Ovary (tissue), 9 donors: ENCODE data around the gene MANEA. TPM values are rescaled to one million over a fixed set of nuclear protein-coding genes. Genes with fewer than 3 reads are reported as not detected.

Source experiments
- DNase-seq, 5 donors: peaks; one replicate each; pipeline ENCODE4 v3.0.0-alpha.2; 2019 to 2020
- H3K27ac ChIP-seq, 2 donors: fragments of 200-600 bp; one replicate each; pipeline versions ENCODE4 v1.5.1 to v1.8.0; 2019 to 2022
- H3K27me3 ChIP-seq: fragments of 200-600 bp; one replicate; pipeline ENCODE4 v1.8.0; 2022
- H3K36me3 ChIP-seq: fragments of 200-600 bp; sonication (generic); one replicate; pipeline ENCODE4 v1.5.1; 2019
- H3K4me1 ChIP-seq: one replicate; pipeline ENCODE4 v1.8.1; 2013; ENCODE audit warnings: mild to moderate bottlenecking, moderate library complexity; ENCODE audit not compliant: insufficient read depth
- H3K4me3 ChIP-seq: fragments of 200-600 bp; sonication (generic); one replicate; pipeline ENCODE4 v1.5.1; 2017
- H3K9me3 ChIP-seq, 2 donors: fragments of 200-600 bp in 1 of 2; sonication (generic) in 1 of 2; one replicate each; pipeline versions ENCODE4 v1.5.1 to v1.8.1; 2013 to 2019; ENCODE audit warnings: mild to moderate bottlenecking in 1 of 2, moderate library complexity in 1 of 2
- CTCF ChIP-seq, 3 donors: fragments of 450-650 bp in 2 of 3; fragments of 200-600 bp in 1 of 3; IDR thresholded peaks; one replicate each; pipeline versions ENCODE4 v1.5.1 to v1.8.0; 2016 to 2022; ENCODE audit warnings: antibody characterized with exemption in 3 of 3, mild to moderate bottlenecking in 1 of 3
- EP300 ChIP-seq: sonication (generic); formaldehyde crosslinking; IDR thresholded peaks from one replicate; pipeline ENCODE4 v1.6.1; 2017; ENCODE audit warnings: antibody characterized with exemption
- POLR2A ChIP-seq: fragments of 450-650 bp; IDR thresholded peaks from one replicate; pipeline ENCODE4 v1.6.1; 2017; ENCODE audit warnings: antibody characterized with exemption, mild to moderate bottlenecking, moderate library complexity
- WGBS, 3 donors: extraction: QIAGEN DNeasy Blood & Tissue Kit in 1 of 3; methylation state at CpG; one replicate each; pipeline versions ENCODE4 v1.1.5 to v1.1.7; 2013 to 2017; 5-methylcytosine and 5-hydroxymethylcytosine counted together
- intact Hi-C, 4 donors: fragments of 100-400 bp; cut with DNase I; formaldehyde crosslinking; loops; one replicate each; pipeline versions ENCODE4 v1.11.0 to v1.15.1; 2022 to 2023
- polyA plus RNA-seq, 2 donors: library from polyadenylated mRNA; stranded (reverse); fragments of 200-250 nt in 1 of 2; fragments of 350-450 nt in 1 of 2; fragmentation: Illumina TruSeq in 1 of 2; extraction: RNeasy Lipid Tissue Mini Kit (QIAGEN cat#74804) in 1 of 2; gene quantifications; one replicate each; pipeline ENCODE4 v1.2.3, GENCODE V29; 2013 to 2014
- total RNA-seq, 7 donors: library from RNA; depleted of rRNA in 2 of 7; stranded (reverse); fragments of >200 nt in 2 of 7; fragmentation: NEBNext Ultra II Directional in 3 of 7; extraction: Animal tissue kit (Norgen Biotek cat#: 25700) in 3 of 7; gene quantifications; one replicate each; pipeline versions ENCODE4 v1.1.0 to v1.2.4, GENCODE V29; 2016 to 2023
- donor health status: DM: no; HTN: no; CAD: no; lungs with moderate emphysema.
- donor health status: DM: no; HTN: no; CAD: no.
- donor health status: Bipolar disorder and iron deficiency.
- donor health status: DM: yes; HTN: yes; CAD: no.
- donor health status: DM: no; HTN: no; CAD: no.
- donor health status: DM: yes; HTN: yes; CAD: no.

The MANEA gene
- total and polyA plus RNA-seq, 9 donors: 5.7 to 12.8 (median 8.9) TPM

GRCh38 chr6:95589067-95589466 is 11.7 kb downstream of the MANEA start:
- DNase-seq: no peak
- no peaks in the 10 kb centered on the region for H3K27me3 ChIP-seq
- WGBS, 3 donors: 85 to 92% (median 91%) methylated on average over 1 of the region's 1 CpG
- H3K27ac ChIP-seq: no peak overlapping the region
- no peaks in the 10 kb centered on the region for H3K9me3 ChIP-seq
- TF ChIP-seq EP300: no peak
- TF ChIP-seq CTCF (IDR thresholded peaks at IDR 0.05): no peak
- no peak for TF ChIP-seq POLR2A
- H3K4me1 ChIP-seq: peaks cover 2% of the 10 kb centered on the region
- H3K36me3 ChIP-seq: no peaks in the 10 kb centered on the region
- intact Hi-C loops: no loop called here
- no peak overlapping the region for H3K4me3 ChIP-seq

GRCh38 chr6:95589826-95590570 is 12.7 kb downstream of the MANEA start:
- no peak overlapping the region for H3K4me3 ChIP-seq
- no peak for DNase-seq
- H3K36me3 ChIP-seq: no peaks in the 10 kb centered on the region
- no peak for TF ChIP-seq EP300
- no peak for TF ChIP-seq POLR2A
- no peak for TF ChIP-seq CTCF (IDR thresholded peaks at IDR 0.05)
- no peaks in the 10 kb centered on the region for H3K27me3 ChIP-seq
- H3K27ac ChIP-seq: no peak overlapping the region
- WGBS, 3 donors: 59 to 86% (median 76%) methylated on average over 4 of the region's 4 CpGs
- intact Hi-C loops: no loop called here
- H3K9me3 ChIP-seq: no peaks in the 10 kb centered on the region
- peaks cover 2% of the 10 kb centered on the region for H3K4me1 ChIP-seq

GRCh38 chr6:95593025-95593424 is 15.7 kb downstream of the MANEA start:
- WGBS, 3 donors: 48 to 78% (median 49%) methylated on average over 2 of the region's 2 CpGs

GRCh38 chr6:95596021-95596420 is 18.7 kb downstream of the MANEA start:
- no peaks in the 10 kb centered on the region for H3K27me3 ChIP-seq
- H3K4me1 ChIP-seq: no peaks in the 10 kb centered on the region
- H3K4me3 ChIP-seq: no peak overlapping the region
- 95 to 96% (median 95%) methylated on average over 3 of the region's 3 CpGs for WGBS, 3 donors
- H3K36me3 ChIP-seq: no peaks in the 10 kb centered on the region
- no peak overlapping the region for H3K27ac ChIP-seq
- no peak for DNase-seq
- intact Hi-C loops: no loop called here
- TF ChIP-seq POLR2A (no peak), EP300 (no peak), CTCF (IDR thresholded peaks at IDR 0.05) (no peak)
- no peaks in the 10 kb centered on the region for H3K9me3 ChIP-seq

More at GRCh38 chr6:95593025-95593424, 15.7 kb downstream of the MANEA start:
- H3K36me3 ChIP-seq: no peaks in the 10 kb centered on the region
- no peaks in the 10 kb centered on the region for H3K9me3 ChIP-seq
- no peak overlapping the region for H3K27ac ChIP-seq
- no peak overlapping the region for H3K4me3 ChIP-seq
- TF ChIP-seq POLR2A: no peak
- no peak for TF ChIP-seq CTCF (IDR thresholded peaks at IDR 0.05)
- TF ChIP-seq EP300: no peak
- no peak for DNase-seq
- intact Hi-C loops: no loop called here
- no peaks in the 10 kb centered on the region for H3K27me3 ChIP-seq
- peaks cover 2% of the 10 kb centered on the region for H3K4me1 ChIP-seq
